Heart right ventricle (tissue), 16 donors: ENCODE data around the gene AFDN. TPM values are rescaled to one million over a fixed set of nuclear protein-coding genes. Genes with fewer than 3 reads are reported as not detected.

Experiments
- ATAC-seq, 8 donors: fragments of 200-7000 bp; cut with Tn5 transposase; one replicate each; pipeline ENCODE4 v1.9.1; 2020; ENCODE audit warnings: mild to moderate bottlenecking in 8 of 8, moderate library complexity in 8 of 8, moderate number of reproducible peaks in 1 of 8
- DNase-seq, 2 donors: peaks; one replicate each; pipeline ENCODE4 v3.0.0-alpha.2; 2020
- H3K27ac ChIP-seq, 10 donors: fragments of 200-600 bp; sonication (generic) in 2 of 10; one replicate each; pipeline versions ENCODE4 v1.5.0 to v1.8.0; 2020 to 2022; ENCODE audit warnings: mild to moderate bottlenecking in 3 of 10
- H3K27me3 ChIP-seq, 7 donors: fragments of 200-600 bp; one replicate each; pipeline ENCODE4 v1.8.0; 2021 to 2022; ENCODE audit warnings: mild to moderate bottlenecking in 2 of 7
- H3K36me3 ChIP-seq, 9 donors: fragments of 200-600 bp; sonication (generic) in 1 of 9; one replicate each; pipeline versions ENCODE4 v1.5.0 to v1.8.0; 2020 to 2022; ENCODE audit warnings: mild to moderate bottlenecking in 2 of 9
- H3K4me1 ChIP-seq, 9 donors: fragments of 200-600 bp; sonication (generic) in 1 of 9; one replicate each; pipeline versions ENCODE4 v1.5.0 to v1.8.0; 2020 to 2022; ENCODE audit warnings: mild to moderate bottlenecking in 4 of 9
- H3K4me3 ChIP-seq, 10 donors: fragments of 200-600 bp; sonication (generic) in 2 of 10; one replicate each; pipeline versions ENCODE4 v1.5.0 to v1.8.0; 2020 to 2022; ENCODE audit warnings: mild to moderate bottlenecking in 7 of 10, moderate library complexity in 2 of 10
- H3K9me3 ChIP-seq, 11 donors: fragments of 200-600 bp in 10 of 11; sonication (generic) in 2 of 11; one replicate each; pipeline versions ENCODE4 v1.5.0 to v1.8.0; 2013 to 2022; ENCODE audit warnings: mild to moderate bottlenecking in 2 of 11, control low read depth in 1 of 11, moderate library complexity in 1 of 11
- CTCF ChIP-seq, 9 donors: fragments of 200-600 bp; sonication (generic) in 2 of 9; IDR thresholded peaks; one replicate each; pipeline versions ENCODE4 v1.5.0 to v1.8.0; 2021 to 2022; ENCODE audit warnings: antibody characterized with exemption in 9 of 9, mild to moderate bottlenecking in 5 of 9, moderate library complexity in 1 of 9
- WGBS, 2 donors: extraction: QIAGEN DNeasy Blood & Tissue Kit; methylation state at CpG; one replicate each; pipeline ENCODE4 v1.1.7; 2013; ENCODE audit warnings: inconsistent platforms in 1 of 2; 5-methylcytosine and 5-hydroxymethylcytosine counted together
- intact Hi-C, 10 donors: fragments of 100-400 bp; cut with DNase I; formaldehyde crosslinking; loops; one replicate each; pipeline versions ENCODE4 v1.11.1 to v1.14.2; 2022
- polyA plus RNA-seq, 2 donors: library from polyadenylated mRNA; stranded (reverse); fragments of 200-250 nt; gene quantifications; one replicate each; pipeline ENCODE4 v1.2.3, GENCODE V29; 2013
- total RNA-seq, 10 donors: library from RNA; stranded (reverse); fragmentation: NEBNext Ultra II Directional in 3 of 10; extraction: Animal tissue kit (Norgen Biotek cat#: 25700) in 3 of 10; gene quantifications; one replicate each; pipeline versions ENCODE4 v1.2.1 to v1.2.4, GENCODE V29; 2021 to 2023
- donor health status: Arrhythmogenic right ventricular cardiomyopathy.
- donor health status: ischemic (EF 13 %, LVEDD 7.1; RV severe dilation, severe dysfunction).
- donor health status: healthy with polysubstance abuse.
- donor health status: DM: no; HTN: yes; CAD: no.
- donor health status: DM: no; HTN: no; CAD: no.
- donor health status: ischemic (EF 25% LVEDD 6.9; RV normal size, moderate dysfunction).
- donor health status: ischemic (EF 25% LVEDD 5.7; RV mildly dilated, moderate dysfunction).
- donor health status: healthy.
- donor health status: DM: yes; HTN: yes; CAD: no.
- donor health status: Ischemic cardiomyopathy.
- donor health status: ischemic (EF 35%, LVEDD 5.7; RV mildly dilated, moderate dysfunction).
- donor health status: nonischemic (EF 11% LVEDD 7.7; RV severe dilation, severe dysfunction).
- donor health status: DM: yes; HTN: yes; CAD: no.
- donor health status: PGD.
- donor health status: ischemic (EF 29% LVEDD 5.4; RV normal size, mild dysfunction).
- donor health status: nonischemic (EF 23%, LVEDD 6.1; RV moderate dilation, normal function).

The AFDN gene
- total and polyA plus RNA-seq, 12 donors = 17.4 to 79.9 (median 58.0) TPM

DNA sequence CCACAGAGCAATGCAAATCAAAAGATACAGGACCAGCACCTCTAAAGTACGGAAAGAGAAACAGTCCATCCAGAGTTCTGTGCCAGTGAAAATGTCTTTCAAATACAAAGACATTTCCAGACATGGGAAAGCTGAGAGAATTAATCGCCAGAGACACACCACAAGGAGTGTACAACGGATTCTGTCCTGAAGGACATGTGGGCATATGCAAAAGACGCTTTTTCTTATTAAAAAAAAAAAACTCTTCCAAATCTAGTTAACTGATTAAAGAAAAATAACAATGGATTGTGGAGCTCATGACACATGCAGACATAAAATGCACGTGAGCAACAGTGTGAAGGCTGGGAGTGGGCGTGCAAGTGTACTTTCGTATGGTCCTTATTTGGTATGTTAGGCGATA, 193.5 kb downstream of the AFDN start:
- TF ChIP-seq CTCF (IDR thresholded peaks at IDR 0.05) = no peak
- Histone ChIP-seq H3K4me3 (no peak overlapping the region), H3K27ac (no peak overlapping the region), H3K9me3 (no peaks in the 10 kb centered on the region), H3K36me3 (no peaks in the 10 kb centered on the region), H3K27me3 (no peaks in the 10 kb centered on the region), H3K4me1 (peaks cover 0 to 9% (median 0%) of the 10 kb centered on the region in 9 donors)
- ATAC-seq (no peak), DNase-seq (no peak)
- intact Hi-C loops = no loop called here
- 91 to 95% methylated on average over 8 of the region's 8 CpGs for WGBS, 2 donors

DNA sequence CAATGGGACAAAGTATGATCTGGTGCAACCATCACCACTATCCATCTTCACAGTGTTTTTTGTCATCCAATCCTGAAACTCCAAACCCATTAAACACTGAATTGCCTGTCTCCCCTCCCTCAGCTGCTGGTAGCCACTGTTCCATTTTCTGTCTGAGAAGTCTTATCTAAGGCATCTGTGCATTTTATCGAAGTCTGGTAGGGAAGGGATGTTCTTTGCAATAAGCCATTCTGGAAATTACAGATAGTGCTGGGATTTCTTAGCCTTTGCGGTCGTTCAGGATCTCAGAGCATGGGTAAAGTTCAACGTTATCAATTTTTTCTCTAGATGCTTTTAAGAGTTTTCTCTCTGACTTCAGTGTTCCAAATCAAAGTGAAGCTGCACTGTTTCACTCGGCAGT, 194.9 kb downstream of the AFDN start:
- ATAC-seq = no peak
- no peak overlapping the region for H3K27ac ChIP-seq
- no peaks in the 10 kb centered on the region for H3K27me3 ChIP-seq
- no peak for DNase-seq
- TF ChIP-seq CTCF (IDR thresholded peaks at IDR 0.05) = no peak
- H3K9me3 ChIP-seq = no peaks in the 10 kb centered on the region
- H3K36me3 ChIP-seq = no peaks in the 10 kb centered on the region
- intact Hi-C loops = no loop called here
- no peak overlapping the region for H3K4me3 ChIP-seq
- peaks cover 0 to 6% (median 0%) of the 10 kb centered on the region in 9 donors for H3K4me1 ChIP-seq
- WGBS, 2 donors = 75 to 82% methylated on average over 5 of the region's 5 CpGs

Other genes starting within 250 kb of the AFDN start
- gene KIF25, start 170.8 kb downstream of the AFDN start, total RNA-seq = under 1 TPM in 6 of 10 donors, not detected in 4; 0.18 to 0.80 (median 0.39) TPM
- gene KIF25, start 170.8 kb downstream of the AFDN start, polyA plus RNA-seq = under 1 TPM; 0.38 to 0.95 TPM